Measurements from ENCODE around the gene MINAR2.

MINAR2 gene

GRCh38 chr5:129807162-129807814, 59.4 kb downstream of the MINAR2 start:
- Histone ChIP-seq H2AK5ac (ENCODE audit: low read length, severe bottlenecking) (no peak overlapping the region), H3K23ac (ENCODE audit: low read length in 2 of 2) (no peak overlapping the region), H3K4me1 (ENCODE audit: control insufficient read depth, insufficient read depth, low read depth, low read length) (no peaks in the 10 kb centered on the region), H2BK12ac (ENCODE audit: low read length in 2 of 2) (no peak overlapping the region), H3K4me3 (ENCODE audit: insufficient read depth in 1 of 2, low read depth in 1 of 2, low read length in 2 of 2) (no peak overlapping the region), H3K14ac (ENCODE audit: low read length in 2 of 2) (no peak overlapping the region), H3K4me2 (ENCODE audit: low read length, poor library complexity, severe bottlenecking) (no peak overlapping the region), H3K9me3 (ENCODE audit: control insufficient read depth, low read length) (no peaks in the 10 kb centered on the region), H3K9ac (ENCODE audit: low read length) (no peak overlapping the region), H3K4ac (ENCODE audit: low read depth in 1 of 2, low read length in 2 of 2) (no peak overlapping the region), H3K27ac (ENCODE audit: low read length, poor library complexity, severe bottlenecking) (no peak overlapping the region), H3K27me3 (ENCODE audit: control insufficient read depth in 1 of 2, insufficient read depth in 1 of 2, low read length in 2 of 2) (no peaks in the 10 kb centered on the region), H2BK120ac (ENCODE audit: low read depth, low read length) (no peak overlapping the region), H3K18ac (ENCODE audit: low read depth in 1 of 2, low read length in 2 of 2) (no peak overlapping the region), H2BK15ac (ENCODE audit: low read depth, poor library complexity, severe bottlenecking) (no peak overlapping the region), H3K79me1 (replicated peaks; ENCODE audit: low read length, poor library complexity, severe bottlenecking) (no peaks in the 10 kb centered on the region), H4K91ac (ENCODE audit: low read length) (no peak overlapping the region), H3K36me3 (ENCODE audit: control insufficient read depth in 1 of 2, insufficient read depth in 2 of 2, low read depth in 1 of 2, low read length in 2 of 2) (no peaks in the 10 kb centered on the region), H2BK5ac (ENCODE audit: low read depth, low read length, poor library complexity, severe bottlenecking) (no peak overlapping the region), H4K8ac (ENCODE audit: low read length) (no peak overlapping the region), H2AFZ (ENCODE audit: low read depth, low read length) (no peak overlapping the region)
- no peak for DNase-seq
- 86% methylated on average over 1 of the region's 3 CpGs for WGBS

Measured in mesenchymal stem cell (in vitro differentiated cells and primary cell).